Right lung (tissue), 5 donors: ENCODE measurements around the gene CARS1. TPM values are rescaled to one million over a fixed set of nuclear protein-coding genes. Genes with fewer than 3 reads are reported as not detected.
A peak's percentile ranks its signal among the peaks of the same experiment; 100 is the strongest.

Source experiments
- DNase-seq, 2 donors: peaks; one replicate each; pipeline ENCODE4 v3.0.0-alpha.2; 2013
- polyA plus RNA-seq, 5 donors: library from polyadenylated mRNA; unstranded; fragments of 120-200 nt; gene quantifications; one replicate each; pipeline versions ENCODE4 v1.2.1 to v1.2.3, GENCODE V29; 2013; ENCODE audit warnings: inconsistent platforms in 1 of 5, low replicate concordance in 1 of 5; ENCODE audit not compliant: insufficient read length in 5 of 5, insufficient read depth in 1 of 5

The CARS1 gene
- polyA plus RNA-seq, 5 donors, result 28.4 to 33.0 (median 32.2) TPM

GRCh38 chr11:3040881-3041280 lies 16.3 kb downstream of the CARS1 start:
- no peak for DNase-seq

- DNase-seq, result no peak
These were observed 19.3 kb downstream of the CARS1 start for GRCh38 chr11:3037945-3038271.

GRCh38 chr11:3037040-3037944 lies 19.9 kb downstream of the CARS1 start:
- peak; percentile 34 to 64 for DNase-seq

GRCh38 chr11:3036419-3036818 lies 20.8 kb downstream of the CARS1 start:
- DNase-seq, result no peak

GRCh38 chr11:3035333-3035732 lies 21.9 kb downstream of the CARS1 start:
- DNase-seq, result no peak

GRCh38 chr11:3030289-3031070 lies 26.7 kb downstream of the CARS1 start:
- DNase-seq, result no peak

- no peak for DNase-seq
These were observed 28.4 kb downstream of the CARS1 start for GRCh38 chr11:3028813-3029212.

- no peak for DNase-seq
These were observed 30.4 kb downstream of the CARS1 start for GRCh38 chr11:3026803-3027202.

GRCh38 chr11:3022982-3023381 lies 34.2 kb downstream of the CARS1 start:
- DNase-seq, result no peak

GRCh38 chr11:3022300-3022967 lies 34.8 kb downstream of the CARS1 start:
- DNase-seq, result no peak

GRCh38 chr11:3021125-3021524 lies 36.1 kb downstream of the CARS1 start:
- DNase-seq, result no peak

GRCh38 chr11:3020011-3020410 lies 37.2 kb downstream of the CARS1 start:
- DNase-seq, result no peak

GRCh38 chr11:3018596-3018995 lies 38.6 kb downstream of the CARS1 start:
- no peak for DNase-seq

GRCh38 chr11:3016861-3017260 lies 40.4 kb downstream of the CARS1 start:
- no peak for DNase-seq

GRCh38 chr11:3015796-3016195 lies 41.4 kb downstream of the CARS1 start:
- no peak for DNase-seq

- DNase-seq, result no peak
These were observed 42.3 kb downstream of the CARS1 start for GRCh38 chr11:3014943-3015342.

- DNase-seq, result no peak
These were observed 42.9 kb downstream of the CARS1 start for GRCh38 chr11:3014057-3014938.

GRCh38 chr11:3011891-3012885 lies 45.0 kb downstream of the CARS1 start:
- no peak for DNase-seq

- DNase-seq, result no peak
These were observed 46.5 kb downstream of the CARS1 start for GRCh38 chr11:3010521-3011275.
